WI38 (cell line): ENCODE data around the gene FOXJ2.
A peak's percentile ranks its signal among the peaks of the same experiment; 100 is the strongest.
"Not testable (repeated sequence)": the region's sequence is repeated elsewhere in the genome, so short reads cannot be mapped to it uniquely, and the experiment has no call there.

Experiments
- H3K4me3 ChIP-seq: 2 replicates; pipeline ENCODE4 v1.5.1; 2011; ENCODE audit warnings: low read depth, mild to moderate bottlenecking, control low read depth, low read length
- TF ChIP-seq, protein P1 (sequence below): IDR thresholded peaks from 2 replicates; pipeline ENCODE4 v1.5.1; 2012; ENCODE audit warnings: low read depth, mild to moderate bottlenecking, control low read depth, low read length

Gene FOXJ2

GRCh38 chr12:7995266-7995963, 37.1 kb upstream of the FOXJ2 start:
- TF ChIP-seq, protein P1, sequence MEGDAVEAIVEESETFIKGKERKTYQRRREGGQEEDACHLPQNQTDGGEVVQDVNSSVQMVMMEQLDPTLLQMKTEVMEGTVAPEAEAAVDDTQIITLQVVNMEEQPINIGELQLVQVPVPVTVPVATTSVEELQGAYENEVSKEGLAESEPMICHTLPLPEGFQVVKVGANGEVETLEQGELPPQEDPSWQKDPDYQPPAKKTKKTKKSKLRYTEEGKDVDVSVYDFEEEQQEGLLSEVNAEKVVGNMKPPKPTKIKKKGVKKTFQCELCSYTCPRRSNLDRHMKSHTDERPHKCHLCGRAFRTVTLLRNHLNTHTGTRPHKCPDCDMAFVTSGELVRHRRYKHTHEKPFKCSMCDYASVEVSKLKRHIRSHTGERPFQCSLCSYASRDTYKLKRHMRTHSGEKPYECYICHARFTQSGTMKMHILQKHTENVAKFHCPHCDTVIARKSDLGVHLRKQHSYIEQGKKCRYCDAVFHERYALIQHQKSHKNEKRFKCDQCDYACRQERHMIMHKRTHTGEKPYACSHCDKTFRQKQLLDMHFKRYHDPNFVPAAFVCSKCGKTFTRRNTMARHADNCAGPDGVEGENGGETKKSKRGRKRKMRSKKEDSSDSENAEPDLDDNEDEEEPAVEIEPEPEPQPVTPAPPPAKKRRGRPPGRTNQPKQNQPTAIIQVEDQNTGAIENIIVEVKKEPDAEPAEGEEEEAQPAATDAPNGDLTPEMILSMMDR, result peak; percentile 64
- H3K4me3 ChIP-seq, result peak overlapping the region; percentile 42

- not testable (repeated sequence) for H3K4me3 ChIP-seq
Measured at GRCh38 chr12:8000827-8001226, 31.7 kb upstream of the FOXJ2 start.

DNA sequence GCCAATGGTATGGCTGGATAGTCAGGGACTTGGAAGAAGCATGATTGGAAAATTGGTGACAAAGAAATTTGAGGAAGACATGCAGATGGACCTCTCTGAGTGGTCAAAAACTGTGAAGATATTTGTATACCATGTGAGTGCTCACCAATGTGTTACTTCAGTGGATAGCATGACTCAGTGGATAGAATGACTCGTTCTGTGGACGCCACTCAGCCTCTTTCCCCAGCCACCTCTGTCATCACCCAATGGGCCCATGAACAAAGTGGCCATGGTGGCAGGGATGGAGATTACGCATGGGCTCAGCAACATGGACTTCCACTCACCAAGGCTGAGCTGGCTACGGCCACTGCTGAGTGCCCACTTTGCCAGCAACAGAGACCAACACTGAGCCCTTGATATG, 31.0 kb upstream of the FOXJ2 start:
- H3K4me3 ChIP-seq, result not testable (repeated sequence)

DNA sequence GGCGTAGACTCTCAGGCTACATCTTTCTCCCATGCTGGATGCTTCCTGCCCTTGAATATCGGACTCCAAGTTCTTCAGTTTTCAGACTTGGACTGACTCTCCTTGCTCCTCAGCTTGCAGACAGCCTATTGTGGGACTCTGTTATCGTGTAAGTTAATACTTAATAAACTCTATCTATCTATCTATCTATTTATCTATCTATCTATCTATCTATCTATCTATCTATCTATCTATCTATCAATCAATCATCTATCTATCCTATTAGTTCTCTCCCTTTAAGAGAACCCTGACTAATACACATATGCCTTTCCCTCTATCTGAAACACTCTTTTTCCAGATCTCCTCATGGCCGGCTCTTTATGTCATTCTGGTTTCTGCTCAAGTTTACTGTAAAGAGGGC, 27.6 kb upstream of the FOXJ2 start:
- H3K4me3 ChIP-seq, result not testable (repeated sequence)

DNA sequence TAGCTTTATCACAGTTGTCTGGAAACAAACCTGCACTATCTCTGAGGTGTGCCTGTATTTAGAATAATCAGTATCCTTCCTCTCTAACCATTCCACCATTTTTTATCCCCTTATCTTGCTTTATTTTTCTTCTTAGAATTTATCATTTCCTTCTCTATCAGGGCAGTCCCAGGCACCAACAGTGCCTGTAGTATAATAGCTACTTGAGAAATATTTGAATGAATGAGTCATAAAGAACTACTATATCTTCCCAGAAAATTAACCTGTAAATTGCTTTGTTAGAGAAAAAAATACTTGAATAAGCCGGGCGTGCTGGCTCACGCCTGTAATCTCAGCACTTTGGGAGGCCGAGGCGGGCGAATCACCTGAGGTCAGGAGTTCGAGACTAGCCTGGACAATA, 21.2 kb upstream of the FOXJ2 start:
- TF ChIP-seq, protein P1, result no peak
- H3K4me3 ChIP-seq, result no peak overlapping the region

GRCh38 chr12:8012651-8013309, 19.7 kb upstream of the FOXJ2 start:
- no peak overlapping the region for H3K4me3 ChIP-seq
- TF ChIP-seq, protein P1, result no peak

GRCh38 chr12:8014836-8015235, 17.7 kb upstream of the FOXJ2 start:
- TF ChIP-seq, protein P1, result no peak
- H3K4me3 ChIP-seq, result no peak overlapping the region

DNA sequence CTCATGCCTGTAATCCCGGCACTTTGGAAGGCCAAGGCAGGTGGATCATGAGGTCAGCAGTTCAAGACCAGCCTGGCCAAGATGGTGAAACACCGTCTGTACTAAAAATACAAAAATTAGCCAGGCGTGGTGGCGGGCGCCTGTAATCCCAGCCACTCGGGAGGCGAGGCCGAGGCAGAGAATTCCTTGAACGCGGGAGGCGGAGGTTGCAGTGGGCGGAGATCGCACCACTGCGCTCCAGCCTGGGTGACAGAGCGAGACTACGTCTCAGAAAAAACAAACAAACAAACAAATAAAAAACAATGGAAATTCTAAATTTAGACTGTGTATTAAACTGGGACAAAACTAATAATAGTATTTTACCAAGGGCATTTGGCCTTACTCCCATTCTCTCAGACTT, 14.3 kb upstream of the FOXJ2 start:
- H3K4me3 ChIP-seq, result peak overlapping the region; percentile 41; the same call in 1 of the 2 replicates

DNA sequence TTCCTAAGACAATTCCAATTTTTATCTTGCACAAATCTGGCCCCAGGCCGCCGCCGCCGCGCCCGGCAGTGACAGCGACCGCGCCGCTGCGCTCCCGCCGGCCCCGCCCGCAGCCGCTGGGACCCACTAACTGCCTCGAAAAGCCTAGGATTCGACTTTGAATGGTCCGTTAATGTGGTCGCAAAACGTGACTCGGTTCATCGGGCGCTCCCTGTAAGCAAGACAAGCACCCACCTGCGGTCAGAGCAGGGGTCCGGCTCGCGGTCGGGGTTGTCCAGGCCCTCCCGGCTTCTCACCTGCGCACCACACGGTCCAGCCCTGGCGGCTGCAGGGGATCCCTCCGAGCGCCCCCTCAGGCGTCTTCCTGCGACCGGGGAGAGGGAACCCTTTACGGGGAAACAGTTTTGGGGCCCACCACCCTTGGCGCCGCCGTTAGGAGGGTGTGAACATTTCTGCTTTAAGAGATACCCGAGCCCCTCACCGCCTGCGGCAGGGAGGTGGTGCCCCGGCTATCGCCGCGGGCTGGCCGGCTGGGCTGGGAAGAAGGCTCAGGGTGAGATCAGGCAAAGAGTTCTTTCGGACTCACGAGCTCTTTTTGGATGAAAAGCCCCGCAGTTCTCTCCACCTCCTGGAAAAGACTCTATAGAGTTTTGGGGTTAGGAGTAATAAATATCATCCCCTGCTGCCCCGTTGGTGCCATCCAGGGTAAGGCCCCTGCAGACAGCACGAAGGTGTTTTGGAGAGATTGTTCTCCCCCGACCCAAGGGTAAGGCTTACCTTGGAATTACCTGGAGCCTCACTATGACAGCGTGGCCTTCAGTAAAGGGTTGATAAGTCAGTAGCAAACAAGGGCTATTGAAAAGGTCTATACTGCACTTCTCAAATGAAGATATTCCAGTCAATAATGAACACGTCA, 13.6 kb upstream of the FOXJ2 start:
- TF ChIP-seq, protein P1, result no peak
- H3K4me3 ChIP-seq, result peak overlapping the region; percentile 41
